PC-9 (cell line): ENCODE measurements around the gene CTIF. TPM values are rescaled to one million over a fixed set of nuclear protein-coding genes. Genes with fewer than 3 reads are reported as not detected.
A peak's percentile ranks its signal among the peaks of the same experiment; 100 is the strongest.

Experiments
- BruUV-seq: library from RNA; stranded (reverse); fragments of 400-500 nt; replicated peaks from 2 replicates; lab custom pipeline; 2021; lab: Mats Ljungman, UMichigan
- CTCF ChIA-PET: fragments of 300-600 bp; sonication (Branson Sonifier 250); formaldehyde crosslinking; loops from one replicate; lab custom pipeline; 2022; ENCODE audit warnings: antibody characterized with exemption; lab: Charles Lee
- POLR2A ChIA-PET: fragments of 300-600 bp; sonication (Branson Sonifier 250); formaldehyde crosslinking; loops from one replicate; lab custom pipeline; 2022; ENCODE audit warnings: antibody characterized with exemption; ENCODE audit not compliant: unreplicated experiment; lab: Charles Lee
- DNase-seq, 2 experiments: peaks; one replicate each; pipeline versions ENCODE4 v3.0.0 to v3.0.0-alpha.2; 2015 to 2022; ENCODE audit warnings: mixed read lengths in 1 of 2
- H2AFZ ChIP-seq: fragments of 200-600 bp; sonication (generic); 2 replicates; pipeline ENCODE4 v1.8.1; 2017; ENCODE audit warnings: antibody characterized with exemption
- H3F3A ChIP-seq: fragments of 200-600 bp; sonication (generic); 2 replicates; pipeline ENCODE4 v1.8.1; 2017; ENCODE audit warnings: antibody characterized with exemption, mild to moderate bottlenecking, low read depth; ENCODE audit not compliant: insufficient read depth
- H3K27ac ChIP-seq: fragments of 200-600 bp; sonication (generic); 2 replicates; pipeline ENCODE4 v1.6.1; 2016; ENCODE audit warnings: mixed run types
- H3K27me3 ChIP-seq: fragments of 200-600 bp; sonication (generic); 2 replicates; pipeline ENCODE4 v1.6.1; 2016; ENCODE audit warnings: low read depth, mixed run types; ENCODE audit not compliant: insufficient read depth
- H3K36me3 ChIP-seq: fragments of 200-600 bp; sonication (generic); 2 replicates; pipeline ENCODE4 v1.6.1; 2016; ENCODE audit warnings: low read depth, mixed run types
- H3K4me1 ChIP-seq: fragments of 200-600 bp; sonication (generic); replicated peaks from 2 replicates; pipeline ENCODE4 v1.6.1; 2016; ENCODE audit warnings: mixed run types; ENCODE audit not compliant: insufficient read depth
- H3K4me2 ChIP-seq: fragments of 200-600 bp; sonication (generic); 2 replicates; pipeline ENCODE4 v1.6.1; 2017; ENCODE audit warnings: mixed run types
- H3K4me3 ChIP-seq: fragments of 200-600 bp; sonication (generic); 2 replicates; pipeline ENCODE4 v1.6.1; 2016; ENCODE audit warnings: mixed run types
- H3K79me2 ChIP-seq: fragments of 200-600 bp; sonication (generic); 2 replicates; pipeline ENCODE4 v1.6.1; 2017; ENCODE audit warnings: low read depth, mixed run types
- H3K9me2 ChIP-seq: fragments of 200-600 bp; sonication (generic); 2 replicates; pipeline ENCODE4 v1.8.1; 2017; ENCODE audit warnings: mild to moderate bottlenecking; ENCODE audit not compliant: insufficient read depth
- H3K9me3 ChIP-seq: fragments of 200-600 bp; sonication (generic); 2 replicates; pipeline ENCODE4 v1.8.1; 2016; ENCODE audit warnings: low read depth; ENCODE audit not compliant: insufficient read depth
- H4K20me1 ChIP-seq: fragments of 200-600 bp; sonication (generic); 2 replicates; pipeline ENCODE4 v1.8.1; 2017; ENCODE audit not compliant: insufficient read depth
- CTCF ChIP-seq: fragments of 200-600 bp; sonication (generic); conservative IDR thresholded peaks from 2 replicates; pipeline ENCODE4 v1.6.1; 2017; ENCODE audit warnings: mixed run types, antibody characterized with exemption, mild to moderate bottlenecking, moderate library complexity
- EZH2 ChIP-seq: fragments of 200-600 bp; sonication (generic); IDR thresholded peaks from 2 replicates; pipeline ENCODE4 v1.8.0; 2017; ENCODE audit warnings: antibody characterized with exemption, low read depth
- intact Hi-C: fragments of 100-400 bp; cut with micrococcal nuclease; formaldehyde crosslinking; loops from one replicate; pipeline ENCODE4 v1.10.0; 2022; ENCODE audit not compliant: unreplicated experiment
- total RNA-seq: library from RNA; stranded (reverse); gene quantifications from 2 replicates; pipeline ENCODE4 v1.2.3, GENCODE V29; 2021

The CTIF gene
- total RNA-seq, 1 experiment from 2014 or later, result 26.2 TPM

DNA sequence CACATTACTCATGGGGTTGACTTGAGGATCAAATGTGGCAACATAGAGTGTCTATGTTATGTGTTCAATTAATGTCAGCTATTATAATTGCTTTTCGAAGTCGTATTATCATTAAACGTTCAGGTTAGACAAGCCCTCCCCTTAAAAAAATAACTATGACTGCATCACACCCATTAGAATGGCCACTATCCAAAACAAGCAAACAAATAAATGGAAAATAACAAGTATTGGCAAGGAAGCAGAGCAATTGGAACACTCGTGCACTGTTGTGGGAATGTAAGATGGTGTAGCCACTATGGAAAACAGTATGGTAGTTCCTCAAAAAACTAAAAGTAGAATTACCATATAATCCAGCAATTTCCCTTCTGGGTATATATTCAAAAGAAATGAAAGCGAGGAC is 10.0 kb upstream of the CTIF start:
- no peaks in the 10 kb centered on the region for H3K79me2 ChIP-seq
- H3K27ac ChIP-seq, result no peak overlapping the region
- H3K36me3 ChIP-seq, result no peaks in the 10 kb centered on the region
- intact Hi-C loops, result no loop called here
- H3K4me1 ChIP-seq, result no peaks in the 10 kb centered on the region
- DNase-seq, result no peak
- no peaks in the 10 kb centered on the region for H3K27me3 ChIP-seq
- no TSS peak for BruUV-seq
- H3F3A ChIP-seq, result no peaks in the 10 kb centered on the region
- ChIA-PET CTCF (no interaction called here), POLR2A (no interaction called here)
- H2AFZ ChIP-seq, result no peak overlapping the region
- no peak overlapping the region for H3K4me3 ChIP-seq
- no peaks in the 10 kb centered on the region for H3K9me3 ChIP-seq
- no peak overlapping the region for H3K4me2 ChIP-seq
- TF ChIP-seq CTCF (no peak), EZH2 (no peak)
- no peaks in the 10 kb centered on the region for H3K9me2 ChIP-seq
- H4K20me1 ChIP-seq, result no peaks in the 10 kb centered on the region

DNA sequence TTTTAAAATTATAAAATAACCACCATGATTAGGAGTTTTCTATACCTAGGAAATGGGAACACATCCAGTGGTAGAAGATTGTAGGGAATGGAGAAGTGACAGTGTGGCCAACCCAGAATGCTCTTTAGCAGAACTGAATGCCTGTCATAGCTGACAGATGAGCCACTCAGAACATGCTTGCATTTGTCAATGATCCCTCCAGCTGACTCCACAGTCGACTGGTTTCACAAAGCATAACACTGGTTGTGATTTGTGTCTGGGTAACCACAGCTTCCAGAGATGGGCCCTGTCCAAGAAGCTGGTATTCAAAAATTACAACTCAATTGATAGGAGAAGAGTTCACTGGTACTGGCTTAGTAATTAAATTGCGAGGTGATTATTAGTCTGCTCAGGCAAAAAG is 9.0 kb upstream of the CTIF start:
- Histone ChIP-seq H3K4me3 (no peak overlapping the region), H3K79me2 (no peaks in the 10 kb centered on the region), H3K27me3 (no peaks in the 10 kb centered on the region), H3K9me3 (no peaks in the 10 kb centered on the region), H3K36me3 (no peaks in the 10 kb centered on the region), H3K4me2 (no peak overlapping the region), H3K27ac (no peak overlapping the region), H3K9me2 (no peaks in the 10 kb centered on the region), H2AFZ (no peak overlapping the region), H3F3A (no peaks in the 10 kb centered on the region), H3K4me1 (no peaks in the 10 kb centered on the region; the same call in 1 of the 2 replicates), H4K20me1 (no peaks in the 10 kb centered on the region)
- DNase-seq, result peak in 1 of 2 experiments; percentile 60
- intact Hi-C loops, result no loop called here
- BruUV-seq, result no TSS peak
- ChIA-PET POLR2A (no interaction called here), CTCF (no interaction called here)
- TF ChIP-seq CTCF (no peak), EZH2 (no peak)

DNA sequence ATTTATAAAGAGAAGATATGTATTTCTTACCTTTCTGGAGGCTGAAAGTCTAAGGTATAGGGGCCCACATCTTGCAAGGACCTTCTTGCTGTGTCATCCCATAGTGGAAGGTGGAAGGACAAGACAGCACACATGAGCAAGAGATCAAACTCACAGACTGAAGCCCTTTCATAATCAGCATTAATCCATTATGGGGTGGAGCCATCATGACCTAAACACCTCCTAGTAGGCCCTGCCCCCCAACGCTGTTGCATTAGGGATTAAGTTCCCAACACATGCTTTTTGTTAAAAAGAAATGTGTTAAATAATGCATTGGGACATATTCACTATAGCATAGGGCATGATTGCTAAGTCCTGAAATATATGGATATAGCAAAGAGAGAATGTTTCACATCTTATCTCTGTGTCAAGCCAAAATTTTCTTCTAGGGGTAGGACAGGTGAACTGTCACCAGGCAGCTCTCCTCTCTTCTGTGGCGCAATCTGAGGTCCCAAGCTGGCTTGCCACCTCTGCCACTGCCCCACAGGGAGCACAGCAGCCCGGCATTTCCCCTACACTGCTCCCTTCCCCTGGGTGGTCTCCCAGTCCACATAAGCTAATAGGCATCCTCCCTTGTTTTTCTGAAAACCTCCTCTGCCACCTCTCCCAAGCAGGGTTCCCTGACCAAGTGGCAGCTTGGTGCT is 8.3 kb upstream of the CTIF start:
- no peaks in the 10 kb centered on the region for H3F3A ChIP-seq
- intact Hi-C loops, result no loop called here
- ChIA-PET CTCF (no interaction called here), POLR2A (no interaction called here)
- no TSS peak for BruUV-seq
- DNase-seq, result no peak
- no peak for TF ChIP-seq EZH2
- no peak for TF ChIP-seq CTCF
- no peaks in the 10 kb centered on the region for H3K27me3 ChIP-seq
- no peaks in the 10 kb centered on the region for H4K20me1 ChIP-seq
- H3K36me3 ChIP-seq, result no peaks in the 10 kb centered on the region
- H3K4me3 ChIP-seq, result no peak overlapping the region
- no peaks in the 10 kb centered on the region for H3K79me2 ChIP-seq
- no peak overlapping the region for H3K27ac ChIP-seq
- no peaks in the 10 kb centered on the region for H3K9me2 ChIP-seq
- no peaks in the 10 kb centered on the region for H3K9me3 ChIP-seq
- no peak overlapping the region for H2AFZ ChIP-seq
- H3K4me2 ChIP-seq, result no peak overlapping the region
- H3K4me1 ChIP-seq, result no peaks in the 10 kb centered on the region; the same call in 1 of the 2 replicates
